Esophagus (tissue), 2 donors: ENCODE measurements around the gene PLEKHA5. TPM values are rescaled to one million over a fixed set of nuclear protein-coding genes. Genes with fewer than 3 reads are reported as not detected.
"Not testable (repeated sequence)": the region's sequence is repeated elsewhere in the genome, so short reads cannot be mapped to it uniquely, and the experiment has no call there.

Source experiments
- H3K27ac ChIP-seq, 2 donors: one replicate each; pipeline ENCODE4 v1.5.1; 2013; ENCODE audit warnings: low read depth in 2 of 2, mild to moderate bottlenecking in 2 of 2, inconsistent platforms in 1 of 2, low read length in 1 of 2, moderate library complexity in 1 of 2
- H3K27me3 ChIP-seq, 2 donors: one replicate each; pipeline ENCODE4 v1.6.1; 2013; ENCODE audit warnings: low read length in 2 of 2, control low read depth in 1 of 2, mild to moderate bottlenecking in 1 of 2; ENCODE audit not compliant: insufficient read depth in 2 of 2, control insufficient read depth in 1 of 2
- H3K36me3 ChIP-seq, 2 donors: one replicate each; pipeline ENCODE4 v1.6.1; 2013; ENCODE audit warnings: low read length in 1 of 2; ENCODE audit not compliant: control insufficient read depth in 2 of 2, insufficient read depth in 2 of 2
- H3K4me1 ChIP-seq, 2 donors: one replicate each; pipeline ENCODE4 v1.6.1; 2013; ENCODE audit warnings: low read length in 1 of 2; ENCODE audit not compliant: control insufficient read depth in 2 of 2, insufficient read depth in 2 of 2
- H3K4me3 ChIP-seq, 2 donors: one replicate each; pipeline ENCODE4 v1.5.1; 2013; ENCODE audit warnings: low read length in 2 of 2, mild to moderate bottlenecking in 2 of 2, low read depth in 1 of 2, moderate library complexity in 1 of 2
- H3K9me3 ChIP-seq, 2 donors: one replicate each; pipeline ENCODE4 v1.6.1; 2013; ENCODE audit warnings: mild to moderate bottlenecking in 2 of 2, low read depth in 1 of 2, low read length in 1 of 2, moderate library complexity in 1 of 2; ENCODE audit not compliant: control insufficient read depth in 2 of 2, insufficient read depth in 1 of 2
- WGBS, 2 donors: extraction: QIAGEN DNeasy Blood & Tissue Kit; methylation state at CpG; one replicate each; pipeline ENCODE4 v1.1.7; 2013; 5-methylcytosine and 5-hydroxymethylcytosine counted together
- polyA plus RNA-seq, 2 donors: library from polyadenylated mRNA; stranded (reverse); fragments of 200-250 nt; gene quantifications; one replicate each; pipeline ENCODE4 v1.2.3, GENCODE V29; 2013
- donor health status: healthy with polysubstance abuse.
- donor health status: Bipolar disorder and iron deficiency.

Gene PLEKHA5
- polyA plus RNA-seq, 2 donors = 17.6 to 27.8 TPM

DNA sequence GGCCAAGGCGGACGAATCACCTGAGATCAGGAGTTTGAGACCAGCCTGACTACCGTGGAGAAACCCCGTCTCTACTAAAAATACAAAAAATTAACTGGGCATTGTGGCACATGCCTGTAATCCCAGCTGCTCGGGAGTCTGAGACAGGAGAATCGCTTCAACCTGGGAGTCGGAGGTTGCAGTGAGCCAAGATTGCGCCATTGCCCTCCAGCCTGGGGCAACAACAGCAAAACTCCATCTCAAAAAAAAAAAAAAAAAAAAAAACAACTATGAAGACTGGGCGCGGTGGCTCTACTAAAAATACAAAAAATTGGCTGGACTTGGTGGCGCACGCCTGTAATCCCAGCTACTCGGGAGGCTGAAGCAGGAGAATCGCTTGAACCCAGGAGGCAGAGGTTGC is 176.1 kb downstream of the PLEKHA5 start:
- not testable (repeated sequence) for H3K4me3 ChIP-seq, H3K9me3 ChIP-seq, H3K27me3 ChIP-seq, H3K4me1 ChIP-seq, H3K27ac ChIP-seq, H3K36me3 ChIP-seq
- 96 to 97% methylated on average over 14 of the region's 14 CpGs for WGBS, 2 donors

DNA sequence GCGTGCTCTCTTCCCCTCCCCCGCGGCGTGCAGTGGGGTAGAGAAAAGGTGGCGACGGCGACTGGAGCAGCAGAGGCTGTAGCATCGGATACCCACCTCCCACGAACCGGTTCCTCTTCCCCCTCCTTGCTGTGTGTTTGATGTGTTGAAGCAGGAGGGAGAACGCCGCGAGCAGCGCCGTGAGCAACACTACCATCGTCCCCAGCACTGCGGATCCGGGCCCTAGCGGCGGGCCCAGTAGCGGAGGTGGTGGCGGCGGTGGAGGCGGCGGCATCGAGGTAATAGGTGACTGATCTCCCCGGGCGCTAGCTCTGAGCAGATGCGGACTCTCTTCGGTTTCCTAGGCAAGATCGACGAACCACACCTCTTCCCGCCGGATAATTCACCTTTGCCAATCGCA is 176.8 kb downstream of the PLEKHA5 start:
- H3K9me3 ChIP-seq = no peaks in the 10 kb centered on the region
- no peaks in the 10 kb centered on the region for H3K27me3 ChIP-seq
- no peaks in the 10 kb centered on the region for H3K4me1 ChIP-seq
- no peak overlapping the region for H3K27ac ChIP-seq
- 97 to 100% methylated on average over 35 of the region's 35 CpGs for WGBS, 2 donors
- H3K4me3 ChIP-seq = no peak overlapping the region
- no peaks in the 10 kb centered on the region for H3K36me3 ChIP-seq

GRCh38 chr12:19307451-19307850 is 177.9 kb downstream of the PLEKHA5 start:
- H3K36me3 ChIP-seq = no peaks in the 10 kb centered on the region
- no peaks in the 10 kb centered on the region for H3K27me3 ChIP-seq
- H3K4me1 ChIP-seq = no peaks in the 10 kb centered on the region
- H3K4me3 ChIP-seq = no peak overlapping the region
- no peaks in the 10 kb centered on the region for H3K9me3 ChIP-seq
- 91 to 95% methylated on average over 6 of the region's 6 CpGs for WGBS, 2 donors
- H3K27ac ChIP-seq = no peak overlapping the region

DNA sequence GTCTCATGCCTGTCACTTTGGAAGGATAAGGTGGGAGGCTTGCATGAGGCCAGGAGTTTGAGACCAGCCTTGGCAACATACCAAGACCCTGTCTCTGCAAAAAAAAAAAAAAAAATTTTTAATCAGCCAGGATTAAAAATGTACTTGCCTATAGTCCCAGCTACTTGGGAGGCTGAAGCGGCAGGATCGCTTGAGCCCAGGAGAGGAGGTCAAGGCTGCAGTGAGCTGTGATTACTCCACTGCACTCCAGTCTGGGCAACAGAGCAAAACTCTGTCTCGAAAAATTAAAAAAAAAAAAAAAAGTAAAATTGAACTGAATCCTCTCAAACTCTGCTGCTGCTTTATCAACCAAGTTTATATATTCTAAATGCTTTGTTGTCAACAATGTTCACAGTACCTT is 181.6 kb downstream of the PLEKHA5 start:
- H3K4me1 ChIP-seq = no peaks in the 10 kb centered on the region
- WGBS, 2 donors = 95 to 98% methylated on average over 3 of the region's 3 CpGs
- H3K4me3 ChIP-seq = no peak overlapping the region
- H3K9me3 ChIP-seq = no peaks in the 10 kb centered on the region
- H3K36me3 ChIP-seq = no peaks in the 10 kb centered on the region
- no peak overlapping the region for H3K27ac ChIP-seq
- no peaks in the 10 kb centered on the region for H3K27me3 ChIP-seq

GRCh38 chr12:19312637-19313036 is 183.1 kb downstream of the PLEKHA5 start:
- Histone ChIP-seq H3K4me1 (no peaks in the 10 kb centered on the region), H3K27ac (no peak overlapping the region), H3K27me3 (no peaks in the 10 kb centered on the region), H3K9me3 (no peaks in the 10 kb centered on the region), H3K4me3 (no peak overlapping the region), H3K36me3 (no peaks in the 10 kb centered on the region)
- 76 to 77% methylated on average over 2 of the region's 2 CpGs for WGBS, 2 donors

- no peak overlapping the region for H3K27ac ChIP-seq
- no peaks in the 10 kb centered on the region for H3K36me3 ChIP-seq
- no peaks in the 10 kb centered on the region for H3K27me3 ChIP-seq
- H3K4me3 ChIP-seq = no peak overlapping the region
- no peaks in the 10 kb centered on the region for H3K4me1 ChIP-seq
- 77 to 81% methylated on average over 2 of the region's 2 CpGs for WGBS, 2 donors
- H3K9me3 ChIP-seq = no peaks in the 10 kb centered on the region
These were observed 186.9 kb downstream of the PLEKHA5 start for GRCh38 chr12:19316425-19316824.

DNA sequence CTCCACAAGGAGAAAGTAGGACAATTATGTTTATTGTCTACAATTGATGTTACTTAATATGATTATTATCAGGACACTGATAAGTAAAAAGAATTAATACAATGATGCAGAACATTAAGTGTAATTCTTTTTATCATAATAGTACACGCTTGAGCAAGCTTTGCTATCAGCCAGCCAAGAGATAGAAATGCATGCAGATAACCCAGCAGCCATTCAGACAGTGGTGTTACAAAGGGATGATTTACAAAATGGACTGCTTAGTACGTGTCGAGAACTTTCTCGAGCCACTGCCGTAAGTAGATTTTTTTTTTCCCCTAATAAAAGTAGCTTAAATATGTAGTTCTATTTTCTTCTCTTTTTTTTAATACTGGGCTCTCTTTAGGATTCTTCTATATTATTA is 192.8 kb downstream of the PLEKHA5 start:
- Histone ChIP-seq H3K27ac (no peak overlapping the region), H3K4me1 (no peaks in the 10 kb centered on the region), H3K27me3 (no peaks in the 10 kb centered on the region), H3K4me3 (no peak overlapping the region), H3K9me3 (no peaks in the 10 kb centered on the region), H3K36me3 (no peaks in the 10 kb centered on the region)
- 93 to 98% methylated on average over 5 of the region's 5 CpGs for WGBS, 2 donors

- Histone ChIP-seq H3K27ac (no peak overlapping the region), H3K4me1 (no peaks in the 10 kb centered on the region), H3K9me3 (no peaks in the 10 kb centered on the region), H3K27me3 (no peaks in the 10 kb centered on the region), H3K36me3 (no peaks in the 10 kb centered on the region), H3K4me3 (no peak overlapping the region)
- WGBS, 2 donors = 32 to 36% methylated on average over 2 of the region's 2 CpGs
These were observed 194.3 kb downstream of the PLEKHA5 start for GRCh38 chr12:19323805-19324204.

- no peaks in the 10 kb centered on the region for H3K36me3 ChIP-seq
- no peaks in the 10 kb centered on the region for H3K4me1 ChIP-seq
- no peak overlapping the region for H3K4me3 ChIP-seq
- no peaks in the 10 kb centered on the region for H3K9me3 ChIP-seq
- H3K27ac ChIP-seq = no peak overlapping the region
- no peaks in the 10 kb centered on the region for H3K27me3 ChIP-seq
These were observed 196.6 kb downstream of the PLEKHA5 start for GRCh38 chr12:19326102-19326501.

- peaks cover 0 to 8% of the 10 kb centered on the region in 2 donors for H3K36me3 ChIP-seq
- H3K27ac ChIP-seq = no peak overlapping the region
- no peaks in the 10 kb centered on the region for H3K9me3 ChIP-seq
- no peaks in the 10 kb centered on the region for H3K27me3 ChIP-seq
- H3K4me3 ChIP-seq = no peak overlapping the region
- no peaks in the 10 kb centered on the region for H3K4me1 ChIP-seq
These were observed 202.7 kb downstream of the PLEKHA5 start for GRCh38 chr12:19332196-19332595.
